ENCODE results near the gene ZNF860.
A peak's percentile ranks its signal among the peaks of the same experiment; 100 is the strongest.

ZNF860 gene

DNA sequence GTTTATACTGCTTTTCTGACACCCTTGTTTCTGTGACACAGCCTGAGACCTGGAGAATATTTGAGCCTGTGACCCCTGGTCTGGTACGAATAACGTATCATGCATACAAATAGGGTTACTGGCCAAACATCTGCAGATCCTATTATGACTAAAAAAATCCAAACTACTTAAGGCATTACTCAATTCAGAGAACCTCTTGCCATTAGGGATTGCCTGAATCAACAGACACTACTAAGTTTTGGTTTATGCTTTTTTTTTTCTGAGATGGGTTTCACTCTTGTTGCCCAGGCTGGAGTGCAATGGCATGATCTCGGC lies 35.9 kb upstream of the ZNF860 start:
- H3K9me3 ChIP-seq (replicated peaks in 1 of 2; ENCODE audit: control insufficient read depth in 2 of 2, insufficient read depth in 1 of 2, low read depth in 1 of 2, low read length in 2 of 2), result no peaks in the 10 kb centered on the region
- no peak for DNase-seq (ENCODE audit: low spot score)
- H3K4ac ChIP-seq (ENCODE audit: low read length), result no peak overlapping the region
- no peak overlapping the region for H4K91ac ChIP-seq (ENCODE audit: low read depth, low read length, poor library complexity)
- no peak overlapping the region for H4K8ac ChIP-seq (ENCODE audit: low read depth, low read length)
- H2BK15ac ChIP-seq (ENCODE audit: low read length), result no peak overlapping the region
- H3K27ac ChIP-seq (replicated peaks; ENCODE audit: low read length), result no peak overlapping the region
- peak overlapping the region; percentile 36 for H3K9ac ChIP-seq (ENCODE audit: low read depth, low read length, poor library complexity)
- H3K4me3 ChIP-seq (ENCODE audit: low read length in 2 of 2), result no peak overlapping the region
- H3K27me3 ChIP-seq (ENCODE audit: control insufficient read depth in 3 of 3, insufficient read depth in 3 of 3, low read depth in 1 of 3, low read length in 3 of 3), result no peaks in the 10 kb centered on the region
- no peak overlapping the region for H3K14ac ChIP-seq (ENCODE audit: low read length)
- no peak overlapping the region for H2BK120ac ChIP-seq (ENCODE audit: low read depth, low read length)
- H3K23ac ChIP-seq (ENCODE audit: low read depth, low read length, poor library complexity), result no peak overlapping the region
- WGBS, 2 donors (ENCODE audit: extremely low coverage in 2 of 2, insufficient read length in 2 of 2, insufficient replicate concordance in 1 of 2), result no CpG with 5 or more reads among the region's 3 CpGs
- H3K4me2 ChIP-seq (ENCODE audit: insufficient read depth, low read length, poor library complexity, severe bottlenecking), result no peak overlapping the region
- no peak overlapping the region for H2BK12ac ChIP-seq (ENCODE audit: low read length)
- H2BK5ac ChIP-seq (ENCODE audit: low read length), result no peak overlapping the region
- no peaks in the 10 kb centered on the region for H3K79me1 ChIP-seq (ENCODE audit: low read depth, low read length)
- no peaks in the 10 kb centered on the region for H3K36me3 ChIP-seq (replicated peaks in 1 of 2; ENCODE audit: control insufficient read depth in 2 of 2, insufficient read depth in 2 of 2, low read length in 2 of 2)
- no peak overlapping the region for H3K18ac ChIP-seq (ENCODE audit: low read length)
- H2AK5ac ChIP-seq (ENCODE audit: low read depth, low read length), result no peak overlapping the region
- peaks cover 2 to 14% of the 10 kb centered on the region in 2 donors for H3K4me1 ChIP-seq (ENCODE audit: control insufficient read depth in 2 of 2, insufficient read depth in 1 of 2, low read depth in 1 of 2, low read length in 2 of 2)
- no peak overlapping the region for H2AFZ ChIP-seq (ENCODE audit: low read length)

DNA sequence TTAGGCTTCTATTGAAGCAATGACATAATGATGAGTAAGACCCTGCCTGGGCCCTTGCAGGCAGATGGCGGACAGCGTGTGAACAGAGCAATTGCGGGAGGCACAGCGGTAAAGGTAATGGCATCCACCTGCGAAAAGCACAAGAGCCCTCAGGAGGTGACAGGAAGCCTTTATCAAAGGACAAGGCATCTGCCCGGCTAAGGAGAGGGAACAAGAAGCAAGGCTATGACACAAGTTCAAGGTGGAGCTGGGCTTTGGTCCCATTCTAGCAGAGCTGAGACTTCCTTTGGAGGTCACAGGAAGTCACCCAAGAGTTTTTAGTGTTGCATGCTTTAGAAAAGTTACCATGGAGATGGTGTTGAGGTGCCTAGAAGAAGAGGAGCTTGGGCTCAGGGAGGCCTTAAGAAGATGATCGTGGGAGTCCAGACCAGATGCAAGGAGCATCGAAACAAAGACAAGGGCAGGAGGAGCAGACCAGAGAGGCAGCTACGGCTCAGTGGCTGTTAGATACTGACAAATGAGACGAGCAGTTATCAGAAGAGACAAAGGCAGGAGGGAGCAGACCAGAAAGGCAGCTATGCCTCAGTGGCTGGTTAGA lies 35.0 kb upstream of the ZNF860 start:
- no peak overlapping the region for H4K8ac ChIP-seq (ENCODE audit: low read depth, low read length)
- no peaks in the 10 kb centered on the region for H3K36me3 ChIP-seq (replicated peaks in 1 of 2; ENCODE audit: control insufficient read depth in 2 of 2, insufficient read depth in 2 of 2, low read length in 2 of 2)
- no peak overlapping the region for H3K4me3 ChIP-seq (ENCODE audit: low read length in 2 of 2)
- no peaks in the 10 kb centered on the region for H3K9me3 ChIP-seq (replicated peaks in 1 of 2; ENCODE audit: control insufficient read depth in 2 of 2, insufficient read depth in 1 of 2, low read depth in 1 of 2, low read length in 2 of 2)
- no peak for DNase-seq (ENCODE audit: low spot score)
- H3K79me1 ChIP-seq (ENCODE audit: low read depth, low read length), result no peaks in the 10 kb centered on the region
- no CpG with 5 or more reads among the region's 10 CpGs for WGBS, 2 donors (ENCODE audit: extremely low coverage in 2 of 2, insufficient read length in 2 of 2, insufficient replicate concordance in 1 of 2)
- no peak overlapping the region for H4K91ac ChIP-seq (ENCODE audit: low read depth, low read length, poor library complexity)
- H3K4me1 ChIP-seq (ENCODE audit: control insufficient read depth in 2 of 2, insufficient read depth in 1 of 2, low read depth in 1 of 2, low read length in 2 of 2), result peaks cover 2 to 14% of the 10 kb centered on the region in 2 donors
- no peak overlapping the region for H3K18ac ChIP-seq (ENCODE audit: low read length)
- H2AFZ ChIP-seq (ENCODE audit: low read length), result no peak overlapping the region
- no peaks in the 10 kb centered on the region for H3K27me3 ChIP-seq (ENCODE audit: control insufficient read depth in 3 of 3, insufficient read depth in 3 of 3, low read depth in 1 of 3, low read length in 3 of 3)
- no peak overlapping the region for H3K4me2 ChIP-seq (ENCODE audit: insufficient read depth, low read length, poor library complexity, severe bottlenecking)
- no peak overlapping the region for H2AK5ac ChIP-seq (ENCODE audit: low read depth, low read length)
- H2BK120ac ChIP-seq (ENCODE audit: low read depth, low read length), result no peak overlapping the region
- H3K23ac ChIP-seq (ENCODE audit: low read depth, low read length, poor library complexity), result no peak overlapping the region
- H3K27ac ChIP-seq (replicated peaks; ENCODE audit: low read length), result no peak overlapping the region
- no peak overlapping the region for H2BK5ac ChIP-seq (ENCODE audit: low read length)
- no peak overlapping the region for H3K9ac ChIP-seq (ENCODE audit: low read depth, low read length, poor library complexity)
- H2BK15ac ChIP-seq (ENCODE audit: low read length), result no peak overlapping the region
- no peak overlapping the region for H2BK12ac ChIP-seq (ENCODE audit: low read length)
- H3K4ac ChIP-seq (ENCODE audit: low read length), result no peak overlapping the region
- H3K14ac ChIP-seq (ENCODE audit: low read length), result no peak overlapping the region

DNA sequence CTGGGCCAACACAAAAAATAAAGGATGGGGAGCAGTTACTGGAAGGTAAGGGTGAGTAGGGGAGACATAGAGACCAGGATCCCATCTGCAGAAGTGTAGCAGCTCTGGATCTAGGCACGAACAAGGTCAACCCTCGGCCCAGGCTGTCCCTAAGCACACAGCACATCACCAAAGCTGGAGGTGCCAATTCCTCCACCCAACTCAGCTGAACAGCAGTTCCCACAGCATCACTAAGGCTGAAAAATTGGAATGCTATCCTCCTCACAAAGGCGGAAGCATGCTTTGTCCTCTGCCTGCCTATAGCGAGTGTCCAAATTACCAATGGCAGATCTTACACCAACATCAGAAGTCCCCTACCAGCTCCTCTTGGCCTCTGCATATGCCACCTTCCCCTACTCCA lies 34.4 kb upstream of the ZNF860 start:
- Histone ChIP-seq H2BK120ac (ENCODE audit: low read depth, low read length) (no peak overlapping the region), H2BK15ac (ENCODE audit: low read length) (no peak overlapping the region), H2BK5ac (ENCODE audit: low read length) (no peak overlapping the region), H3K79me1 (ENCODE audit: low read depth, low read length) (no peaks in the 10 kb centered on the region), H3K4me1 (ENCODE audit: control insufficient read depth in 2 of 2, insufficient read depth in 1 of 2, low read depth in 1 of 2, low read length in 2 of 2) (peaks cover 2 to 14% of the 10 kb centered on the region in 2 donors), H3K36me3 (replicated peaks in 1 of 2; ENCODE audit: control insufficient read depth in 2 of 2, insufficient read depth in 2 of 2, low read length in 2 of 2) (no peaks in the 10 kb centered on the region), H3K23ac (ENCODE audit: low read depth, low read length, poor library complexity) (no peak overlapping the region), H3K4ac (ENCODE audit: low read length) (no peak overlapping the region), H3K9me3 (replicated peaks in 1 of 2; ENCODE audit: control insufficient read depth in 2 of 2, insufficient read depth in 1 of 2, low read depth in 1 of 2, low read length in 2 of 2) (no peaks in the 10 kb centered on the region), H3K4me3 (ENCODE audit: low read length in 2 of 2) (no peak overlapping the region), H4K8ac (ENCODE audit: low read depth, low read length) (no peak overlapping the region), H3K9ac (ENCODE audit: low read depth, low read length, poor library complexity) (no peak overlapping the region), H3K27me3 (ENCODE audit: control insufficient read depth in 3 of 3, insufficient read depth in 3 of 3, low read depth in 1 of 3, low read length in 3 of 3) (no peaks in the 10 kb centered on the region), H3K14ac (ENCODE audit: low read length) (no peak overlapping the region), H3K4me2 (ENCODE audit: insufficient read depth, low read length, poor library complexity, severe bottlenecking) (no peak overlapping the region), H3K18ac (ENCODE audit: low read length) (no peak overlapping the region), H2BK12ac (ENCODE audit: low read length) (no peak overlapping the region), H4K91ac (ENCODE audit: low read depth, low read length, poor library complexity) (no peak overlapping the region), H3K27ac (replicated peaks; ENCODE audit: low read length) (no peak overlapping the region), H2AFZ (ENCODE audit: low read length) (no peak overlapping the region), H2AK5ac (ENCODE audit: low read depth, low read length) (no peak overlapping the region)
- DNase-seq (ENCODE audit: low spot score), result no peak
- no CpG with 5 or more reads among the region's 4 CpGs for WGBS, 2 donors (ENCODE audit: extremely low coverage in 2 of 2, insufficient read length in 2 of 2, insufficient replicate concordance in 1 of 2)

DNA sequence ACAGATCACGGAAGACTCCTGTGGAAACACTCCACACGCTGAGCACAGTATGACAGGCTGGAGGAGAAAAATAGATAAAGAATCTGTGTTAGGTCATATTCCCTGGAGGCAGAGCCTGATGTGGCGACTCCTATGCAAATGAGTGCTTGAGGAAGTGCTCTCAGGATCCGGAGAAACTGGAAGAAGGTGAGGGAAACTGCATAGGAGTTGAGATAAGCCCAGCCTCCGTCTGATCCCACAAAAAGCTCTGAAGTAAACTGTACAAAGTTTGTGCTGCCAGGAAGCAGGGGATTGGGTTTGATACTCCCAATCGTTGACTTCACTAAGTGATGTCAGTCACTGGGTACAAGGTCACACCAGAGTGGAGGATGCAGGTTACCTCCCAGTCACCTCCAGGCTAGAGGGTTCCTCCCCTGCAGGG lies 33.9 kb upstream of the ZNF860 start:
- H4K91ac ChIP-seq (ENCODE audit: low read depth, low read length, poor library complexity), result no peak overlapping the region
- H4K8ac ChIP-seq (ENCODE audit: low read depth, low read length), result no peak overlapping the region
- no peak overlapping the region for H3K27ac ChIP-seq (replicated peaks; ENCODE audit: low read length)
- no peak overlapping the region for H3K9ac ChIP-seq (ENCODE audit: low read depth, low read length, poor library complexity)
- no peak overlapping the region for H2AFZ ChIP-seq (ENCODE audit: low read length)
- no peak overlapping the region for H2BK15ac ChIP-seq (ENCODE audit: low read length)
- no peak overlapping the region for H3K18ac ChIP-seq (ENCODE audit: low read length)
- WGBS, 2 donors (ENCODE audit: extremely low coverage in 2 of 2, insufficient read length in 2 of 2, insufficient replicate concordance in 1 of 2), result no CpG with 5 or more reads among the region's 6 CpGs
- no peak overlapping the region for H3K14ac ChIP-seq (ENCODE audit: low read length)
- no peaks in the 10 kb centered on the region for H3K79me1 ChIP-seq (ENCODE audit: low read depth, low read length)
- no peak overlapping the region for H2AK5ac ChIP-seq (ENCODE audit: low read depth, low read length)
- DNase-seq (ENCODE audit: low spot score), result no peak
- H3K36me3 ChIP-seq (replicated peaks in 1 of 2; ENCODE audit: control insufficient read depth in 2 of 2, insufficient read depth in 2 of 2, low read length in 2 of 2), result no peaks in the 10 kb centered on the region
- no peaks in the 10 kb centered on the region for H3K27me3 ChIP-seq (ENCODE audit: control insufficient read depth in 3 of 3, insufficient read depth in 3 of 3, low read depth in 1 of 3, low read length in 3 of 3)
- H3K4me3 ChIP-seq (ENCODE audit: low read length in 2 of 2), result no peak overlapping the region
- H2BK120ac ChIP-seq (ENCODE audit: low read depth, low read length), result no peak overlapping the region
- H3K9me3 ChIP-seq (replicated peaks in 1 of 2; ENCODE audit: control insufficient read depth in 2 of 2, insufficient read depth in 1 of 2, low read depth in 1 of 2, low read length in 2 of 2), result no peaks in the 10 kb centered on the region
- no peak overlapping the region for H3K4ac ChIP-seq (ENCODE audit: low read length)
- H2BK5ac ChIP-seq (ENCODE audit: low read length), result no peak overlapping the region
- no peak overlapping the region for H3K4me2 ChIP-seq (ENCODE audit: insufficient read depth, low read length, poor library complexity, severe bottlenecking)
- no peak overlapping the region for H3K23ac ChIP-seq (ENCODE audit: low read depth, low read length, poor library complexity)
- H2BK12ac ChIP-seq (ENCODE audit: low read length), result no peak overlapping the region
- H3K4me1 ChIP-seq (ENCODE audit: control insufficient read depth in 2 of 2, insufficient read depth in 1 of 2, low read depth in 1 of 2, low read length in 2 of 2), result peaks cover 2 to 14% of the 10 kb centered on the region in 2 donors

All from neuronal stem cell (in vitro differentiated cells).